B cell (primary cell): ENCODE measurements around the gene COX7A1.

Experiments used
- CTCF ChIP-seq: fragments of 200-600 bp; IDR thresholded peaks from one replicate; pipeline ENCODE4 v1.8.0; 2022; ENCODE audit warnings: antibody characterized with exemption, mild to moderate bottlenecking
- EZH2 ChIP-seq: IDR thresholded peaks from 2 replicates; pipeline ENCODE4 v1.6.1; 2012; ENCODE audit warnings: borderline replicate concordance, low read depth, mild to moderate bottlenecking, moderate library complexity, low read length; ENCODE audit not compliant: insufficient read depth, poor library complexity, severe bottlenecking

- no peak for TF ChIP-seq CTCF
- no peak for TF ChIP-seq EZH2
Measured at GRCh38 chr19:36110487-36111199, 41.6 kb downstream of the COX7A1 start, which contains the start of gene OVOL3.
